Astrocyte of the cerebellum (primary cell): ENCODE data around the gene MVD.

Source experiments
- DNase-seq: peaks from one replicate; pipeline ENCODE4 v3.0.0-alpha.2; 2011; ENCODE audit warnings: low read depth
- H3K4me3 ChIP-seq: 2 replicates; pipeline ENCODE4 v1.5.1; 2011; ENCODE audit warnings: mild to moderate bottlenecking, low read depth, low read length, moderate library complexity
- in situ Hi-C: cut with HindIII; loops from 2 replicates; pipeline ENCODE4 v1.10.0; 2017; ENCODE audit warnings: low sequenced_read_pairs
- TF ChIP-seq, protein P1 (sequence below): IDR thresholded peaks from 2 replicates; pipeline ENCODE4 v1.5.1; 2012; ENCODE audit warnings: low read length, low read depth, moderate library complexity, mild to moderate bottlenecking; ENCODE audit errors: missing control alignments

MVD gene

DNA sequence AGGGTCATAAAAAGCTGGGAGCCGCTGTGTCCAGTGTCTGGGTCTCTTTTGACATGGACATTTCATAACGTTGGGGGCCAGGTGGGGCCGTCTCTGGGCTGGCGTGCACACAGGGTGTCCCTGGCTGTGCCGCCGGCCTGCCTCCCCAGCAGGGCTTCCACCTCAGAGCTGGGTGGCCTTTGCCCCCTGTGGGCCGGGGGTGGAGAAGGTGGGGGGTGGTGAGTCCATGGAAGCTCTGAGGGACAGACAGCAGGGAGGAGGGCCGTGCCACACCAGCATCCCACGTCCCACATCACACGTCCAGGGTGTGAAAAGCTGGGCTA lies 24.3 kb upstream of the MVD start:
- in situ Hi-C loops: no loop called here
- TF ChIP-seq, protein P1, sequence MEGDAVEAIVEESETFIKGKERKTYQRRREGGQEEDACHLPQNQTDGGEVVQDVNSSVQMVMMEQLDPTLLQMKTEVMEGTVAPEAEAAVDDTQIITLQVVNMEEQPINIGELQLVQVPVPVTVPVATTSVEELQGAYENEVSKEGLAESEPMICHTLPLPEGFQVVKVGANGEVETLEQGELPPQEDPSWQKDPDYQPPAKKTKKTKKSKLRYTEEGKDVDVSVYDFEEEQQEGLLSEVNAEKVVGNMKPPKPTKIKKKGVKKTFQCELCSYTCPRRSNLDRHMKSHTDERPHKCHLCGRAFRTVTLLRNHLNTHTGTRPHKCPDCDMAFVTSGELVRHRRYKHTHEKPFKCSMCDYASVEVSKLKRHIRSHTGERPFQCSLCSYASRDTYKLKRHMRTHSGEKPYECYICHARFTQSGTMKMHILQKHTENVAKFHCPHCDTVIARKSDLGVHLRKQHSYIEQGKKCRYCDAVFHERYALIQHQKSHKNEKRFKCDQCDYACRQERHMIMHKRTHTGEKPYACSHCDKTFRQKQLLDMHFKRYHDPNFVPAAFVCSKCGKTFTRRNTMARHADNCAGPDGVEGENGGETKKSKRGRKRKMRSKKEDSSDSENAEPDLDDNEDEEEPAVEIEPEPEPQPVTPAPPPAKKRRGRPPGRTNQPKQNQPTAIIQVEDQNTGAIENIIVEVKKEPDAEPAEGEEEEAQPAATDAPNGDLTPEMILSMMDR: no peak
- no peak for DNase-seq
- no peak overlapping the region for H3K4me3 ChIP-seq

DNA sequence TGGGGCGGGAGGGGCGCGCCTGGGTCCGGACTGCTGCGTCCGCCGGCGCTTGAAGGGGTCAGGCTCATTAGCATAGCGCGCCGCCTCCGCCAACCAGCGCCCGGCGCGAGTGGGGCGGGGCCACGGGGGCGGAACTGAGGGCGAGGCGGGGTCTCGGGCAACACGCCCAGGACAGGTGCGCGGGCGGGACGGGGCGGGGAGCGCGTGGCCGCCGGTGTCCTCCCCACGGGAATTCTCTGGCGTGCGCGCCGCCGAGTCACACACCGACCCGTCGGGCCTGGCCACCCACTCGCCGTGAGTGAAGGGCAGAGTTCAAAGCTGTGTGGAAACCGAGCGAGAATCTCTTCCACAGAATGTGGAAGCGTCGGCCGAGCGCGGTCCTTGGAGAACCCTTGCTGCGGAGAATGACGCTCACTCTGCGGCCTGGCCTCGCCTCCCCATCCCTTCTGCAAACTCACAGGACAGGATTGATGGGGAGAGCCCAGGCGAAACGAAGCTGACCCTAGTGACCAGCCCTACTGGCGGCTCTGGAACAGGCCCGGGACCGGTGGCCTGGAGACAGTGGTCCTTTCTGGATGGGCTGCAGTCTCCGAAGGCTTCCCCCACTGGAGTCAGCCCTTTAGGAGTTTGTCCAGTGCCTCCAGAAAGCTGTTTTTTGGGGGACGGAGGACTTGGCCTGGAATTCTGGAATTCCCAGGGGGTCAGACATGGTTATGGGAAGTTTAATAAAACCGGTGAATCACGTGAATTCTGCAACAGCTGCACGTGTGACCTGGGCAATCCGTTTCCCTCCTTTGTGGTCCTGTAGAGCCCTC lies 23.8 kb upstream of the MVD start, which contains the start of gene SNAI3:
Gene SNAI3, minus strand, starts transcription at position 69 of the 815 bp plus-strand sequence. CDS start 101 bp downstream, outside the sequence.
- TF ChIP-seq, protein P1: no peak
- in situ Hi-C loops: no loop called here
- peak within 1 kb of the TSS; percentile 32 for H3K4me3 ChIP-seq
- DNase-seq: no peak

DNA sequence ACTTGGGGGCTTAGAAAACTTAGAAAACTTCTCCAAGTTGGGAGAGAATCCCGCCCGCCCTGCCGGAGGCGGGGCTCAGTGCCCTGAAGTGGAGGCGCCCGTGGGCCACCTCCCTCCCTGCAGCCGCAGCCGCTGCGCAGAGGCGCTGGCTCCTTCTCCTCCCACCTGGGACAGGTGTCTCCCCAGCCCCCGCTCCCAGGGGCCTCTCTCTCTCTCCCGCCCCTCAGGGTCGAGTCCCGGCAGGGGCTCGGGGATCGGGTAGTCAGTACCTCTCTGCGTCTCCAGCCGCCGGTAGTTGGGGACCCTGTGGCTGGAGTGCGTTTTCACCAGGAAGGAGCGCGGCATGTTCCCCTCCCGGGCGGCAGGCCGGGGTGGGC lies 23.2 kb upstream of the MVD start:
- in situ Hi-C loops: no loop called here
- peak overlapping the region; percentile 32 for H3K4me3 ChIP-seq
- TF ChIP-seq, protein P1: no peak
- DNase-seq: no peak

DNA sequence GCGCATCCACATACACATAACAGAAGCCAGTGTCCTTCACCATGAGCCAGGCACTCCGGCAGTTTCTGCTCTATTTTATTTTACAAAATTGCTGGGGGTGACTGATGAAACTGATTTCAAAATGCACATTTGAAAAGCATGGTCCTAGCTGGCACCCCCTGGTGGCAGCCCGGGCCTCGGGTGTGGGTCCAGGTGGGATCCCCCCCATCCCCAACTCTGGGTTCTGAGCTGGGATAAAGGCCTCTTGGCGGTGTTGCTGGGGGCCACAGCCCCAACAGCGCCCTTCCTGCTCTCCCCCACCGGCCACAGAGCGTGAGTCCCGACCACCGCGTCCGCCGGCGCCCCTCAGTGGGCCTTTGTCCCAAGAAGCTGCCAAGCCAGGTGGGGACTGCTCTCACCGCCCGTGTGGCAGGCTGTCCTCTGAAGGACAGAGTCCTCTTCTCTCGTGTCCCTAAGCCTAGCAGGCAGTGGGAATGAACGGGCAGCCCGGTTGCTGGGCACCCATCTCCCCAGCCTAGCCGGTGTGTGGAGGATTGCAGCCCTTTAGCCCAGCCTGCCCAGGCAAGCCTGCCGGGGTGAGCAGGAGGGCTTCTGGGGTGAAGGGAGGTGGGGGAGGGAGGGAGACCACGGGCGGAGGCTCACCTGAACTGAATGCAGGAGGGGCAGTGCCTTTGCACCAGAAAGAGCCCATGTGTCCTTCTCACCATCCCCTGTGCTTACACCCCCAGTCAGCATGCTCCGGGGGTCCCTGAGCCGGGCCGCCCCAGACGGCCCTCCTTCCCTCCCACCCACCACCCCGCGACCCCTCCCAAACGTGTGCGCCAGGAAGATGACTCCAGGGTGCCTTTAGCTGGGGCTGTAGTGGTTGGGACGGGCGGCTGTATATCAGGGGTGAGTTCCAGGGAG lies 22.5 kb upstream of the MVD start:
- in situ Hi-C loops: no loop called here
- TF ChIP-seq, protein P1: peak; percentile 69
- no peak for DNase-seq
- peak overlapping the region; percentile 32 for H3K4me3 ChIP-seq

DNA sequence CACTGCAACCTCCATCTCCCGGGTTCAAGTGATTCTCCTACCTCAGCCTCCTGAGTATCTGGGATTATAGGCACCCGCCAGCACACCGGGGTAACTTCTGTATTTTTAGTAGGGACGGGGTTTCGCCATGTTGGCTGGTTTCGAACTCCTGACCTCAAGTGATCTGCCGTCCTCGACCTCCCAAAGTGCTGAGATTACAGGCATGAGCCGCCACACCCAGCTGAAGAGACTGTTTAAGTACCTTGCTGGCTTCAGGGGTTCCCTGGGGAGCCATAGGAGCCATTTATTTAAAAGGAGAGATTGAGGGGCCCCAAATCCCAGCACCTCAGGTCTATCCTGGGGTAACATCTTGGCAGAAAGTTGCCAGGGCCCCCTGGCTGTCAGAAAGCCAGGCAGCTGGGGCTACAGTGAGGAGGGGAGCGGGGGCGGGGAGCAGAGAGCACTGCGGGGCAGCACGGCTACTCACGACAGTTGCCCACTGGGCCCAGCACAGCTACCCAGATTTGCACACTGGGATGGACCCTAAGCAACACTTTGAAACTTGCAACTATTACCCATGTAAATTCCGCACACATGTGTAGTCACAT lies 21.8 kb upstream of the MVD start:
- no peak for DNase-seq
- TF ChIP-seq, protein P1: no peak
- no peak overlapping the region for H3K4me3 ChIP-seq
- in situ Hi-C loops: no loop called here

DNA sequence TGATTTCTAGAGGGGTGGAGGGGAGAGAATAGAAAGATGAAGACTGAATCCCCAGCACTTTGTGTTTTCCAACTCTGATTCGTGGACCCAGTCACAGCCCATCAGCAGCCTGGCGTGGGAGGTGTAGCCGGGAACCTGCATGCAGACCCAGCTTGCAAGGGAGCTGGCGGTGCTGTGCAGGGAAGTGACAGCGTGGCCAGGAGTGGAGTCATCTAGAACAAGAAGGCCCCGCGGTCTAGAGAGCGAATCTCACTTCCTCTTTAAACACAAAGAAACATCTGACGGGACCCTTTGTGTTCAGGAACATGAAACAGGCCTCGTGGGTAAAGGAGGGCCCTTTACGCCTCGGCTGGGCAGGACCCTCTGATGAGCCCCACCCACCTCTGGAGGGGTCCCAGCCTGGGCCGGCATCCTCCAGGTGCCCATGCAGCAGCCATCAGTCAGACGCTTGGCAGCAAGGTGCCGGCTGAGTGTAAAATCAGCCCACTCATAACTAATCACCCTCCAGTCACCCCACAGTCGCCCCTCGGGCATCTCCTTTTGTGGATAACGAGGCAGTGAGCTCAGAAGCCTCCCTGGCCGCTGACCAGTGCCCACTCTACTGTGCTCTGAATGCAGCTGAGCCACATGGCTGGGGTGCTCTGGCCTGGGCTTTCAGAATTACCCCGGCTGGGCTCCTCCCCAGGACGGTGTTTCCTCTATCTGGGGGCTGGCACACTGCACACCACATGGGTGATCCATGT lies 19.0 kb upstream of the MVD start:
- no peak overlapping the region for H3K4me3 ChIP-seq
- no peak for DNase-seq
- in situ Hi-C loops: no loop called here
- TF ChIP-seq, protein P1: no peak
